Mesothelial cell of epicardium (in vitro differentiated cells): ENCODE data around the gene C1orf74. TPM values are rescaled to one million over a fixed set of nuclear protein-coding genes. Genes with fewer than 3 reads are reported as not detected.

Experiments
- DNase-seq, 2 experiments: peaks; one replicate each; pipeline ENCODE4 v3.0.0; 2021; ENCODE audit warnings: low spot score in 2 of 2; ENCODE audit not compliant: unreplicated experiment in 2 of 2
- H3K27ac Mint-ChIP-seq: 2 replicates; pipeline ENCODE4 v1.8.0; 2021; ENCODE audit warnings: mixed read lengths
- H3K27me3 Mint-ChIP-seq: 2 replicates; pipeline ENCODE4 v1.8.0; 2021; ENCODE audit warnings: low read depth, mixed read lengths
- H3K36me3 Mint-ChIP-seq: 2 replicates; pipeline ENCODE4 v1.8.0; 2021; ENCODE audit warnings: mixed read lengths
- H3K4me1 Mint-ChIP-seq: 2 replicates; pipeline ENCODE4 v1.8.0; 2021; ENCODE audit warnings: mixed read lengths
- H3K4me3 Mint-ChIP-seq: 2 replicates; pipeline ENCODE4 v1.8.0; 2021; ENCODE audit warnings: mild to moderate bottlenecking, moderate library complexity, mixed read lengths
- H3K9me3 Mint-ChIP-seq: 2 replicates; pipeline ENCODE4 v1.8.0; 2021; ENCODE audit warnings: mixed read lengths
- total RNA-seq: library from RNA; stranded (reverse); gene quantifications from 3 replicates; pipeline ENCODE4 v1.2.1, GENCODE V29; 2021
- TF ChIP-seq, protein P1 (sequence below): fragments of 200-600 bp; sonication (generic); IDR thresholded peaks from one replicate; pipeline ENCODE4 v1.5.0; 2021; ENCODE audit warnings: antibody characterized with exemption; ENCODE audit not compliant: unreplicated experiment

C1orf74 gene
- total RNA-seq, 1 donor from 2014 or later, result 3.8 TPM

DNA sequence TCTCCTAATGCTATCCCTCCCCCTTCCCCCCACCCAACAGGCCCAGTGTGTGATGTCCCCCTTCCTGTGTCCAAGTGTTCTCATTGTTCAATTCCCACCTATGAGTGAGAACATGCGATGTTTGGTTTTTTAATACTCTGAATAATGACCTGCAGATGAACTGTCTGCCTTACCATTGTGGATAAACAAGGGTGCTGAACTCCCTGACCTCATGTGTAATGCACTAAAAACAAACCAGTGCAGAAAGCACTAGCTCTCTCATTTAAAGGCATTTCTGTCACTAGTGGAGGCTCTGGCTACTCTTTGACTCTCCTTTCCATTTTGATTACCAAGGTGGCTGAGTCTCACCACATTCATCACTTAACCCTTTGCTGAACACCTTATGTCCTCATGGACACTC is 51.6 kb downstream of the C1orf74 start:
- Mint-ChIP-seq H3K4me3 (no peak overlapping the region), H3K27ac (no peak overlapping the region)

DNA sequence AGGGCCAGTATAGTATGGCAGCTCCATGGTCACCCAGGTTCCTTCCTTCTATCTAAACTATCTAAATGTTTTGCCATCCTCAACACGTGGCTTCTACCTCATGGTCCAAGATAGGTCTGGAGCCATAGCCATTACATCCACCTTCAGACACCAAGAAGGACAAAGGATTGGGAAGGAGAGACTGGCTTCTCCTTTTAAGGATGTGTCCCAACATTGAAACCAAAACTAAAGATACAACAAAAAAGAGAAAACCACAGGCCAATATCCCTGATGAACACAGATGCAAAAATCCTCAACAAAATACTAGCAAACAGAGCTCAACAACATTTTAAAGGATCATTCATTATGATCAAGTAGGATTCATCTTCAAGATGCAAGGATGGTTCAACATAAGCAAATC is 54.9 kb downstream of the C1orf74 start:
- H3K4me1 Mint-ChIP-seq, result peaks cover 16% of the 10 kb centered on the region

More for the DNA sequence above, 51.6 kb downstream of the C1orf74 start:
- Mint-ChIP-seq H3K27me3 (peaks cover 23% of the 10 kb centered on the region), H3K9me3 (no peaks in the 10 kb centered on the region), H3K4me1 (peaks cover 22% of the 10 kb centered on the region), H3K36me3 (no peaks in the 10 kb centered on the region)
- TF ChIP-seq, protein P1, sequence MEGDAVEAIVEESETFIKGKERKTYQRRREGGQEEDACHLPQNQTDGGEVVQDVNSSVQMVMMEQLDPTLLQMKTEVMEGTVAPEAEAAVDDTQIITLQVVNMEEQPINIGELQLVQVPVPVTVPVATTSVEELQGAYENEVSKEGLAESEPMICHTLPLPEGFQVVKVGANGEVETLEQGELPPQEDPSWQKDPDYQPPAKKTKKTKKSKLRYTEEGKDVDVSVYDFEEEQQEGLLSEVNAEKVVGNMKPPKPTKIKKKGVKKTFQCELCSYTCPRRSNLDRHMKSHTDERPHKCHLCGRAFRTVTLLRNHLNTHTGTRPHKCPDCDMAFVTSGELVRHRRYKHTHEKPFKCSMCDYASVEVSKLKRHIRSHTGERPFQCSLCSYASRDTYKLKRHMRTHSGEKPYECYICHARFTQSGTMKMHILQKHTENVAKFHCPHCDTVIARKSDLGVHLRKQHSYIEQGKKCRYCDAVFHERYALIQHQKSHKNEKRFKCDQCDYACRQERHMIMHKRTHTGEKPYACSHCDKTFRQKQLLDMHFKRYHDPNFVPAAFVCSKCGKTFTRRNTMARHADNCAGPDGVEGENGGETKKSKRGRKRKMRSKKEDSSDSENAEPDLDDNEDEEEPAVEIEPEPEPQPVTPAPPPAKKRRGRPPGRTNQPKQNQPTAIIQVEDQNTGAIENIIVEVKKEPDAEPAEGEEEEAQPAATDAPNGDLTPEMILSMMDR, result no peak
- DNase-seq, result no peak

More for the DNA sequence above, 54.9 kb downstream of the C1orf74 start:
- H3K9me3 Mint-ChIP-seq, result no peaks in the 10 kb centered on the region
- TF ChIP-seq, protein P1, result no peak
- no peaks in the 10 kb centered on the region for H3K36me3 Mint-ChIP-seq
- H3K4me3 Mint-ChIP-seq, result no peak overlapping the region
- H3K27ac Mint-ChIP-seq, result no peak overlapping the region
- DNase-seq, result no peak
- peaks cover 13% of the 10 kb centered on the region for H3K27me3 Mint-ChIP-seq

Other genes starting within 250 kb of the C1orf74 start
- 3.8 to 5.2 TPM (median 4.5 TPM) in 3 replicates for gene CAMK1G, start 200.8 kb downstream of the C1orf74 start, total RNA-seq
- gene LAMB3, start 132.1 kb downstream of the C1orf74 start, total RNA-seq, result 34.7 to 37.0 TPM (median 37.0 TPM) in 3 replicates
- 3.6 to 5.6 TPM (median 4.1 TPM) in 3 replicates for gene G0S2, start 109.1 kb downstream of the C1orf74 start, total RNA-seq
- gene HSD11B1, start 79.7 kb downstream of the C1orf74 start, total RNA-seq, result 0.63 TPM in 1 of 3 replicates, not detected in the others
- 0.85 to 1.2 TPM (median 1.1 TPM) in 3 replicates for gene TRAF3IP3, start 28.5 kb downstream of the C1orf74 start, total RNA-seq
- gene IRF6, start 21.6 kb upstream of the C1orf74 start, total RNA-seq, result 38.1 to 43.1 TPM (median 39.9 TPM) in 3 replicates
- gene UTP25, start 43.4 kb upstream of the C1orf74 start, total RNA-seq, result 8.8 to 9.7 TPM (median 9.0 TPM) in 3 replicates
- 1.1 to 1.8 TPM (median 1.7 TPM) in 3 replicates for gene SYT14, start 153.7 kb upstream of the C1orf74 start, total RNA-seq